ENCODE results near the gene PLCL2.

- no peak for TF ChIP-seq CTCF (conservative IDR thresholded peaks at IDR 0.05 in 1 of 2, IDR thresholded peaks at IDR 0.05 in 1 of 2; ENCODE audit: low read depth in 1 of 2, low read length in 2 of 2)
- TF ChIP-seq EZH2 (IDR thresholded peaks at IDR 0.05; ENCODE audit: low read length, missing control alignments) = no peak
Measured at GRCh38 chr3:16985608-16986007, 100.9 kb downstream of the PLCL2 start.
